GM12892 (cell line): ENCODE data around the gene ACVR1B.
A peak's percentile ranks its signal among the peaks of the same experiment; 100 is the strongest.

ENCODE experiments used
- DNase-seq: peaks from one replicate; pipeline ENCODE4 v3.0.0; 2011; ENCODE audit not compliant: insufficient read length
- FAIRE-seq: peaks from 2 replicates; lab custom pipeline; 2011; peaks lifted over from hg19 to GRCh38; lab: Jason Lieb, UNC
- POLR2A ChIP-seq: IDR thresholded peaks from 2 replicates; pipeline ENCODE4 v1.6.1; 2011; ENCODE audit warnings: low read depth, low read length, control low read depth
- POLR2AphosphoS5 ChIP-seq: IDR thresholded peaks from 2 replicates; pipeline ENCODE4 v1.6.1; 2011; ENCODE audit warnings: low read depth, low read length, control low read depth
- TAF1 ChIP-seq: IDR thresholded peaks from 2 replicates; pipeline ENCODE4 v1.6.1; 2011; ENCODE audit warnings: low read depth, mild to moderate bottlenecking, control low read depth, low read length, borderline replicate concordance

ACVR1B gene

GRCh38 chr12:52023182-52023975 lies 71.9 kb downstream of the ACVR1B start:
- FAIRE-seq (peak; percentile 77), DNase-seq (peak; percentile 94)
- TF ChIP-seq POLR2A (no peak), TAF1 (no peak), POLR2AphosphoS5 (no peak)

GRCh38 chr12:52023976-52024688 lies 72.6 kb downstream of the ACVR1B start:
- TF ChIP-seq POLR2A (no peak), TAF1 (no peak), POLR2AphosphoS5 (no peak)
- DNase-seq (no peak), FAIRE-seq (no peak)

- FAIRE-seq, result peak; percentile 30
- no peak for DNase-seq
- TF ChIP-seq TAF1, result no peak
- no peak for TF ChIP-seq POLR2AphosphoS5
- TF ChIP-seq POLR2A, result no peak
These were observed 73.3 kb downstream of the ACVR1B start for GRCh38 chr12:52024845-52025230.

- TF ChIP-seq POLR2A (no peak), POLR2AphosphoS5 (no peak), TAF1 (no peak)
- DNase-seq (no peak), FAIRE-seq (no peak)
These were observed 74.8 kb downstream of the ACVR1B start for GRCh38 chr12:52026263-52026662.

- FAIRE-seq, result no peak
- no peak for DNase-seq
- TF ChIP-seq POLR2A (no peak), POLR2AphosphoS5 (no peak), TAF1 (no peak)
These were observed 75.8 kb downstream of the ACVR1B start for GRCh38 chr12:52027085-52027843.

GRCh38 chr12:52029685-52030084 lies 78.2 kb downstream of the ACVR1B start:
- FAIRE-seq (no peak), DNase-seq (no peak)

GRCh38 chr12:52032446-52032803 lies 80.9 kb downstream of the ACVR1B start:
- DNase-seq (no peak), FAIRE-seq (no peak)
- no peak for TF ChIP-seq POLR2A
- no peak for TF ChIP-seq POLR2AphosphoS5
- no peak for TF ChIP-seq TAF1

More at GRCh38 chr12:52029685-52030084, 78.2 kb downstream of the ACVR1B start:
- TF ChIP-seq POLR2AphosphoS5, result no peak
- no peak for TF ChIP-seq TAF1
- no peak for TF ChIP-seq POLR2A

GRCh38 chr12:52032804-52033445 lies 81.4 kb downstream of the ACVR1B start:
- peak; percentile 94 for FAIRE-seq
- TF ChIP-seq TAF1 (no peak), POLR2A (0 out of 2 replicates have a peak, but pooled peaks have one; percentile 26), POLR2AphosphoS5 (no peak)
- peak; percentile 97 for DNase-seq

GRCh38 chr12:52033446-52034140 lies 82.1 kb downstream of the ACVR1B start:
- no peak for TF ChIP-seq TAF1
- TF ChIP-seq POLR2AphosphoS5, result no peak
- no peak for TF ChIP-seq POLR2A
- DNase-seq, result no peak
- no peak for FAIRE-seq

GRCh38 chr12:52035190-52035589 lies 83.7 kb downstream of the ACVR1B start:
- DNase-seq (no peak), FAIRE-seq (no peak)
- TF ChIP-seq POLR2AphosphoS5 (no peak), TAF1 (no peak), POLR2A (no peak)

GRCh38 chr12:52035926-52036325 lies 84.4 kb downstream of the ACVR1B start:
- DNase-seq, result no peak
- FAIRE-seq, result no peak
- no peak for TF ChIP-seq POLR2AphosphoS5
- no peak for TF ChIP-seq TAF1
- TF ChIP-seq POLR2A, result no peak

GRCh38 chr12:52036587-52037171 lies 85.2 kb downstream of the ACVR1B start:
- TF ChIP-seq POLR2A (no peak), POLR2AphosphoS5 (no peak), TAF1 (no peak)
- DNase-seq, result peak; percentile 54
- peak; percentile 58 for FAIRE-seq
